Measurements from ENCODE around the gene PARS2. TPM values are rescaled to one million over a fixed set of nuclear protein-coding genes. Genes with fewer than 3 reads are reported as not detected.

Gene PARS2
- total RNA-seq, 4 donors from 2014 or later: 2.1 to 3.6 (median 2.5) TPM

- TF ChIP-seq, protein P1, sequence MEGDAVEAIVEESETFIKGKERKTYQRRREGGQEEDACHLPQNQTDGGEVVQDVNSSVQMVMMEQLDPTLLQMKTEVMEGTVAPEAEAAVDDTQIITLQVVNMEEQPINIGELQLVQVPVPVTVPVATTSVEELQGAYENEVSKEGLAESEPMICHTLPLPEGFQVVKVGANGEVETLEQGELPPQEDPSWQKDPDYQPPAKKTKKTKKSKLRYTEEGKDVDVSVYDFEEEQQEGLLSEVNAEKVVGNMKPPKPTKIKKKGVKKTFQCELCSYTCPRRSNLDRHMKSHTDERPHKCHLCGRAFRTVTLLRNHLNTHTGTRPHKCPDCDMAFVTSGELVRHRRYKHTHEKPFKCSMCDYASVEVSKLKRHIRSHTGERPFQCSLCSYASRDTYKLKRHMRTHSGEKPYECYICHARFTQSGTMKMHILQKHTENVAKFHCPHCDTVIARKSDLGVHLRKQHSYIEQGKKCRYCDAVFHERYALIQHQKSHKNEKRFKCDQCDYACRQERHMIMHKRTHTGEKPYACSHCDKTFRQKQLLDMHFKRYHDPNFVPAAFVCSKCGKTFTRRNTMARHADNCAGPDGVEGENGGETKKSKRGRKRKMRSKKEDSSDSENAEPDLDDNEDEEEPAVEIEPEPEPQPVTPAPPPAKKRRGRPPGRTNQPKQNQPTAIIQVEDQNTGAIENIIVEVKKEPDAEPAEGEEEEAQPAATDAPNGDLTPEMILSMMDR (IDR thresholded peaks at IDR 0.05; ENCODE audit: low read depth): no peak
Observed at GRCh38 chr1:54741531-54741930, 22.8 kb downstream of the PARS2 start.

DNA sequence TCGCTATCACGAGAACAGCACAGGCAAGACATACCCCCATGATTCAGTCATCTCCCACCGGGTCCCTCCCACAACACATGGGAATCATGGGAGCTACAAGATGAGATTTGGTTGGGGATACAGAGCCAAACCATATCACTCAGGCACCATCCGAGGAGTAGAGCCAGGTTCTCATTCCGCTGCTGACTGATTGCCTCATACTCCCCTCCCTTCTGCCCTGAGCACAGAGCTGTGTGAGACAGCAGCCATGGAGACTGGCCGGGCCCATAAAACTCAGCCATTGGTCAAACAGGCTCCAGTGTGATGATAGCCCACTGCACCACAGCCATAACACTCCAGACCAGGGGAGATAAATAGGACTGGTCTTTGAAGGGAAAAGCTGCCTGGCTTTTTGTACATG is 26.1 kb downstream of the PARS2 start:
- TF ChIP-seq, protein P1 (IDR thresholded peaks at IDR 0.05; ENCODE audit: low read depth): no peak

GRCh38 chr1:54736685-54737084 is 27.6 kb downstream of the PARS2 start:
- TF ChIP-seq, protein P1 (IDR thresholded peaks at IDR 0.05; ENCODE audit: low read depth): no peak

DNA sequence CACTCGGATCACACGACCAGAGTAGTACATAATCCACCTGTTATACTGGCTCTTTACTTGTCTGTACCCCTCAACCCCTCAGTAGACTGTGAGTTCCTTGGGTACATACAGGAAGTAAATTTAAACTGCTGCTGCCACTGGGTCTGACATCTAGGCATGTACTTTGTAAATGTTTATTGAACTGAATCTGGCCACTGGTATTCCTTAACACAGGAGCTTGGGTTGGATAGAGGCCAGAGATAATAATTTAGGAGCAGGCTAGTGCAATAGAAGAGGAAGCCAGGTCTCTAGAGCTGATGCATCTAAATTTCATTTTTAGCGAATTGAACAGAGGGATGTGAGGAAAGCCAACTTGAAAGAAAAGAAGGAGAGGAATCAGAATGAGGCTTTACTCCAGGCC is 36.3 kb downstream of the PARS2 start:
- TF ChIP-seq, protein P1 (IDR thresholded peaks at IDR 0.05; ENCODE audit: low read depth): no peak

- TF ChIP-seq, protein P1 (IDR thresholded peaks at IDR 0.05; ENCODE audit: low read depth): no peak
Observed at GRCh38 chr1:54724771-54725170, 39.6 kb downstream of the PARS2 start.

GRCh38 chr1:54723985-54724384 is 40.3 kb downstream of the PARS2 start:
- TF ChIP-seq, protein P1 (IDR thresholded peaks at IDR 0.05; ENCODE audit: low read depth): no peak

GRCh38 chr1:54721719-54722118 is 42.6 kb downstream of the PARS2 start:
- TF ChIP-seq, protein P1 (IDR thresholded peaks at IDR 0.05; ENCODE audit: low read depth): no peak

Measured in subcutaneous adipose tissue (tissue), 4 donors.